MM.1S (cell line): Measurements from ENCODE around the gene RFNG.

Experiments
- DNase-seq: peaks from one replicate; pipeline ENCODE4 v3.0.0-alpha.2; 2015
- H2AFZ ChIP-seq: fragments of 300-600 bp; sonication (generic); 2 replicates; pipeline ENCODE4 v1.6.0; 2016; ENCODE audit warnings: antibody characterized with exemption, low read length
- H3F3A ChIP-seq: fragments of 300-600 bp; sonication (generic); 2 replicates; pipeline ENCODE4 v1.6.1; 2016; ENCODE audit warnings: mild to moderate bottlenecking, antibody characterized with exemption, low read length, moderate library complexity, mixed read lengths; ENCODE audit not compliant: insufficient read depth
- H3K27ac ChIP-seq: fragments of 300-600 bp; sonication (generic); 2 replicates; pipeline ENCODE4 v1.5.1; 2016; ENCODE audit warnings: mild to moderate bottlenecking, low read length
- H3K27me3 ChIP-seq: fragments of 300-600 bp; sonication (generic); replicated peaks from 2 replicates; pipeline ENCODE4 v1.6.0; 2016; ENCODE audit warnings: low read length; ENCODE audit not compliant: insufficient read depth
- H3K36me3 ChIP-seq: fragments of 300-600 bp; sonication (generic); replicated peaks from 2 replicates; pipeline ENCODE4 v1.6.1; 2016; ENCODE audit warnings: mild to moderate bottlenecking, low read length, mixed read lengths; ENCODE audit not compliant: insufficient read depth
- H3K4me1 ChIP-seq: fragments of 300-600 bp; sonication (generic); 2 replicates; pipeline ENCODE4 v1.6.1; 2016; ENCODE audit warnings: low read length, mixed read lengths
- H3K4me2 ChIP-seq: fragments of 300-600 bp; sonication (generic); 2 replicates; pipeline ENCODE4 v1.6.0; 2016; ENCODE audit warnings: low read depth, low read length
- H3K4me3 ChIP-seq: fragments of 300-600 bp; sonication (generic); 2 replicates; pipeline ENCODE4 v1.5.1; 2016; ENCODE audit warnings: low read length, mixed read lengths
- H3K79me2 ChIP-seq: fragments of 300-600 bp; sonication (generic); 2 replicates; pipeline ENCODE4 v1.6.1; 2016; ENCODE audit warnings: mixed run types, low read length, mixed read lengths
- H3K9ac ChIP-seq: fragments of 300-600 bp; sonication (generic); 2 replicates; pipeline ENCODE4 v1.6.1; 2016; ENCODE audit warnings: low read length, mixed read lengths
- H3K9me2 ChIP-seq: fragments of 300-600 bp; sonication (generic); replicated peaks from 2 replicates; pipeline ENCODE4 v1.6.1; 2016; ENCODE audit warnings: mild to moderate bottlenecking, low read length, mixed read lengths; ENCODE audit not compliant: insufficient read depth
- H3K9me3 ChIP-seq: fragments of 300-600 bp; sonication (generic); replicated peaks from 2 replicates; pipeline ENCODE4 v1.6.1; 2016; ENCODE audit warnings: mild to moderate bottlenecking, low read length, mixed read lengths; ENCODE audit not compliant: insufficient read depth
- H4K20me1 ChIP-seq: fragments of 300-600 bp; sonication (generic); 2 replicates; pipeline ENCODE4 v1.6.1; 2016; ENCODE audit warnings: mild to moderate bottlenecking, low read length, moderate library complexity, mixed read lengths; ENCODE audit not compliant: insufficient read depth
- EZH2 ChIP-seq: fragments of 300-600 bp; sonication (generic); optimal IDR thresholded peaks from 2 replicates; pipeline ENCODE3; 2017; ENCODE audit warnings: low read depth, mild to moderate bottlenecking, antibody characterized with exemption, low read length, mixed read lengths
- EZH2phosphoT487 ChIP-seq: fragments of 300-600 bp; sonication (generic); IDR thresholded peaks from 2 replicates; pipeline ENCODE4 v1.6.1; 2018; ENCODE audit warnings: antibody characterized with exemption, low read length
- TF ChIP-seq, protein P1 (sequence below): fragments of 300-600 bp; sonication (generic); IDR thresholded peaks from 2 replicates; pipeline ENCODE4 v1.5.1; 2016; ENCODE audit warnings: antibody characterized with exemption, low read length, mixed read lengths

Gene RFNG

GRCh38 chr17:82010575-82011525 lies 40.8 kb downstream of the RFNG start:
- H3K27me3 ChIP-seq = no peaks in the 10 kb centered on the region
- no peak for TF ChIP-seq EZH2
- TF ChIP-seq EZH2phosphoT487 = no peak
- TF ChIP-seq, protein P1, sequence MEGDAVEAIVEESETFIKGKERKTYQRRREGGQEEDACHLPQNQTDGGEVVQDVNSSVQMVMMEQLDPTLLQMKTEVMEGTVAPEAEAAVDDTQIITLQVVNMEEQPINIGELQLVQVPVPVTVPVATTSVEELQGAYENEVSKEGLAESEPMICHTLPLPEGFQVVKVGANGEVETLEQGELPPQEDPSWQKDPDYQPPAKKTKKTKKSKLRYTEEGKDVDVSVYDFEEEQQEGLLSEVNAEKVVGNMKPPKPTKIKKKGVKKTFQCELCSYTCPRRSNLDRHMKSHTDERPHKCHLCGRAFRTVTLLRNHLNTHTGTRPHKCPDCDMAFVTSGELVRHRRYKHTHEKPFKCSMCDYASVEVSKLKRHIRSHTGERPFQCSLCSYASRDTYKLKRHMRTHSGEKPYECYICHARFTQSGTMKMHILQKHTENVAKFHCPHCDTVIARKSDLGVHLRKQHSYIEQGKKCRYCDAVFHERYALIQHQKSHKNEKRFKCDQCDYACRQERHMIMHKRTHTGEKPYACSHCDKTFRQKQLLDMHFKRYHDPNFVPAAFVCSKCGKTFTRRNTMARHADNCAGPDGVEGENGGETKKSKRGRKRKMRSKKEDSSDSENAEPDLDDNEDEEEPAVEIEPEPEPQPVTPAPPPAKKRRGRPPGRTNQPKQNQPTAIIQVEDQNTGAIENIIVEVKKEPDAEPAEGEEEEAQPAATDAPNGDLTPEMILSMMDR = no peak
- H3F3A ChIP-seq = no peaks in the 10 kb centered on the region
- no peaks in the 10 kb centered on the region for H3K9me2 ChIP-seq
- no peaks in the 10 kb centered on the region for H3K36me3 ChIP-seq
- H2AFZ ChIP-seq = no peak overlapping the region
- no peaks in the 10 kb centered on the region for H3K9me3 ChIP-seq
- no peaks in the 10 kb centered on the region for H3K4me1 ChIP-seq
- H3K79me2 ChIP-seq = no peaks in the 10 kb centered on the region
- DNase-seq = no peak
- no peak overlapping the region for H3K4me2 ChIP-seq
- no peak overlapping the region for H3K27ac ChIP-seq
- H3K4me3 ChIP-seq = no peak overlapping the region
- H4K20me1 ChIP-seq = no peaks in the 10 kb centered on the region
- no peak overlapping the region for H3K9ac ChIP-seq

GRCh38 chr17:82009413-82009812 lies 42.2 kb downstream of the RFNG start:
- Histone ChIP-seq H3K4me1 (no peaks in the 10 kb centered on the region), H3K79me2 (no peaks in the 10 kb centered on the region), H3K4me2 (no peak overlapping the region)

GRCh38 chr17:82008941-82009405 lies 42.6 kb downstream of the RFNG start:
- TF ChIP-seq EZH2phosphoT487 = no peak
- no peak for TF ChIP-seq EZH2
- TF ChIP-seq, protein P1 = no peak
- no peak for DNase-seq
- H3K4me3 ChIP-seq = no peak overlapping the region
- no peaks in the 10 kb centered on the region for H3F3A ChIP-seq
- H3K36me3 ChIP-seq = no peaks in the 10 kb centered on the region
- H3K9me2 ChIP-seq = no peaks in the 10 kb centered on the region
- H3K4me1 ChIP-seq = no peaks in the 10 kb centered on the region
- no peak overlapping the region for H3K4me2 ChIP-seq
- no peaks in the 10 kb centered on the region for H3K27me3 ChIP-seq
- no peak overlapping the region for H2AFZ ChIP-seq
- H3K27ac ChIP-seq = no peak overlapping the region
- no peaks in the 10 kb centered on the region for H4K20me1 ChIP-seq
- no peak overlapping the region for H3K9ac ChIP-seq
- H3K9me3 ChIP-seq = no peaks in the 10 kb centered on the region
- H3K79me2 ChIP-seq = no peaks in the 10 kb centered on the region

More at GRCh38 chr17:82009413-82009812, 42.2 kb downstream of the RFNG start:
- H3K9ac ChIP-seq = no peak overlapping the region
- no peaks in the 10 kb centered on the region for H3K9me3 ChIP-seq
- no peak for TF ChIP-seq EZH2phosphoT487
- no peak overlapping the region for H3K27ac ChIP-seq
- H3K36me3 ChIP-seq = no peaks in the 10 kb centered on the region
- no peaks in the 10 kb centered on the region for H3F3A ChIP-seq
- H3K4me3 ChIP-seq = no peak overlapping the region
- H3K9me2 ChIP-seq = no peaks in the 10 kb centered on the region
- no peaks in the 10 kb centered on the region for H4K20me1 ChIP-seq
- no peak overlapping the region for H2AFZ ChIP-seq
- DNase-seq = no peak
- H3K27me3 ChIP-seq = no peaks in the 10 kb centered on the region
